Activated B cell treated with CpG ODN at 0.5 μM for 24 hours (primary cell): ENCODE data around the gene CDC42EP1. TPM values are rescaled to one million over a fixed set of nuclear protein-coding genes. Genes with fewer than 3 reads are reported as not detected.

Source experiments
- ATAC-seq: fragments of 200-7000 bp; cut with Tn5 transposase; one replicate; pipeline ENCODE4 v1.10.0; 2021; ENCODE audit warnings: low read depth, mild to moderate bottlenecking, moderate library complexity
- CTCF ChIA-PET: fragments of 350-600 bp; sonication (Branson Sonifier 250); formaldehyde crosslinking; loops from one replicate; lab custom pipeline; 2021; ENCODE audit warnings: antibody characterized with exemption; lab: Charles Lee
- POLR2A ChIA-PET: fragments of 350-600 bp; sonication (Branson Sonifier 250); formaldehyde crosslinking; loops from one replicate; lab custom pipeline; 2021; ENCODE audit warnings: antibody characterized with exemption; lab: Charles Lee
- DNase-seq: peaks from one replicate; pipeline ENCODE4 v3.0.0; 2022
- H3K27ac Mint-ChIP-seq: one replicate; pipeline ENCODE4 v1.8.0; 2020; ENCODE audit warnings: mixed read lengths
- H3K27me3 Mint-ChIP-seq: one replicate; pipeline ENCODE4 v1.8.0; 2021; ENCODE audit warnings: mixed read lengths
- H3K36me3 Mint-ChIP-seq: one replicate; pipeline ENCODE4 v1.8.0; 2021; ENCODE audit warnings: low read depth, mixed read lengths
- H3K4me1 Mint-ChIP-seq: one replicate; pipeline ENCODE4 v1.8.0; 2021; ENCODE audit warnings: mixed read lengths
- H3K4me3 Mint-ChIP-seq: one replicate; pipeline ENCODE4 v1.8.0; 2020; ENCODE audit warnings: mild to moderate bottlenecking, mixed read lengths
- H3K9me3 Mint-ChIP-seq: one replicate; pipeline ENCODE4 v1.8.0; 2020; ENCODE audit warnings: mixed read lengths
- intact Hi-C: fragments of 100-400 bp; cut with micrococcal nuclease; formaldehyde crosslinking; loops from one replicate; pipeline ENCODE4 v1.15.1; 2024
- total RNA-seq: library from RNA; stranded (reverse); gene quantifications from 2 replicates; pipeline ENCODE4 v1.2.3, GENCODE V29; 2022
- TF ChIP-seq, protein P1 (sequence below): fragments of 200-600 bp; IDR thresholded peaks from one replicate; pipeline ENCODE4 v1.8.0; 2022; ENCODE audit warnings: antibody characterized with exemption, mild to moderate bottlenecking

The CDC42EP1 gene
- total RNA-seq, 1 donor from 2014 or later = not detected

DNA sequence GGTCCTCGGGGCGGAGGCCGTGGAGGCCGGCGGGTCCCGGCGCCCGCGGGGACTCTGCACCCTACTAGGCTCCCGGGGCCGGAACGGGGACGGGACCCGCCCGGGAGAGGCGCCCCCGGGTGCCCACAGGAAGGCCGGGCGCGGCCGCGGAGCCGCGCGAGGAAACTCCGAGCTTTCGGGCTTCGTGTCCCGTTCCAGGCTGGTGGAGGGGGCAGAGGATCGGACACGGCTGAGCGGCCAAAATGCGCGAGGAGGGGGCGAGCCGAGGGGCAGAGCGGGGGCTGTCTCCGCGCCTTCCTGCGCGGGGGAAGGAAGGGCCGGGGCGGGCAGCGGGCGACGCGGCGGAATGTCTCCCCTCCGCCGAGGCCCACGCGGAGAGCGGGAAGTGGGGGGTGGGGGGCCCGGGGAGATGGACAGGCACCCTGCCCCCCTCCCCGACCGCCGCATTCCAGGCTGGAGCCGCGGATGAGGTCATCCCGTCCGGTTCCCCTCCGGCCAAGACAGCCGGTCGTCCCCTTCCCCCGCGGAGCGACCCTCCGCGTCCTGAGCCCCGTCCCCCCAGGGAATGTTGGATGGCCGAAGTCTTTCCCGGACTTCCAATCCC, 430 bp downstream of the CDC42EP1 start:
- no peak for ATAC-seq
- DNase-seq = peak; percentile 30
- Mint-ChIP-seq H3K4me3 (peak overlapping the region; percentile 65), H3K9me3 (no peaks in the 10 kb centered on the region), H3K27ac (no peak overlapping the region), H3K27me3 (peaks cover 39% of the 10 kb centered on the region), H3K36me3 (no peaks in the 10 kb centered on the region), H3K4me1 (peaks cover 17% of the 10 kb centered on the region)
- POLR2A ChIA-PET = interaction anchor here (1.0 kb wide), 1 partner anchor 48 kb away, joined by 5 read pairs; the partner anchor contains the start of gene GGA1
- CTCF ChIA-PET = interaction anchor here (11.7 kb wide), 1 partner anchor 16 kb away, joined by 255 read pairs; no protein-coding TSS in a partner anchor
- intact Hi-C loops = no loop called here
- TF ChIP-seq, protein P1, sequence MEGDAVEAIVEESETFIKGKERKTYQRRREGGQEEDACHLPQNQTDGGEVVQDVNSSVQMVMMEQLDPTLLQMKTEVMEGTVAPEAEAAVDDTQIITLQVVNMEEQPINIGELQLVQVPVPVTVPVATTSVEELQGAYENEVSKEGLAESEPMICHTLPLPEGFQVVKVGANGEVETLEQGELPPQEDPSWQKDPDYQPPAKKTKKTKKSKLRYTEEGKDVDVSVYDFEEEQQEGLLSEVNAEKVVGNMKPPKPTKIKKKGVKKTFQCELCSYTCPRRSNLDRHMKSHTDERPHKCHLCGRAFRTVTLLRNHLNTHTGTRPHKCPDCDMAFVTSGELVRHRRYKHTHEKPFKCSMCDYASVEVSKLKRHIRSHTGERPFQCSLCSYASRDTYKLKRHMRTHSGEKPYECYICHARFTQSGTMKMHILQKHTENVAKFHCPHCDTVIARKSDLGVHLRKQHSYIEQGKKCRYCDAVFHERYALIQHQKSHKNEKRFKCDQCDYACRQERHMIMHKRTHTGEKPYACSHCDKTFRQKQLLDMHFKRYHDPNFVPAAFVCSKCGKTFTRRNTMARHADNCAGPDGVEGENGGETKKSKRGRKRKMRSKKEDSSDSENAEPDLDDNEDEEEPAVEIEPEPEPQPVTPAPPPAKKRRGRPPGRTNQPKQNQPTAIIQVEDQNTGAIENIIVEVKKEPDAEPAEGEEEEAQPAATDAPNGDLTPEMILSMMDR = no peak

DNA sequence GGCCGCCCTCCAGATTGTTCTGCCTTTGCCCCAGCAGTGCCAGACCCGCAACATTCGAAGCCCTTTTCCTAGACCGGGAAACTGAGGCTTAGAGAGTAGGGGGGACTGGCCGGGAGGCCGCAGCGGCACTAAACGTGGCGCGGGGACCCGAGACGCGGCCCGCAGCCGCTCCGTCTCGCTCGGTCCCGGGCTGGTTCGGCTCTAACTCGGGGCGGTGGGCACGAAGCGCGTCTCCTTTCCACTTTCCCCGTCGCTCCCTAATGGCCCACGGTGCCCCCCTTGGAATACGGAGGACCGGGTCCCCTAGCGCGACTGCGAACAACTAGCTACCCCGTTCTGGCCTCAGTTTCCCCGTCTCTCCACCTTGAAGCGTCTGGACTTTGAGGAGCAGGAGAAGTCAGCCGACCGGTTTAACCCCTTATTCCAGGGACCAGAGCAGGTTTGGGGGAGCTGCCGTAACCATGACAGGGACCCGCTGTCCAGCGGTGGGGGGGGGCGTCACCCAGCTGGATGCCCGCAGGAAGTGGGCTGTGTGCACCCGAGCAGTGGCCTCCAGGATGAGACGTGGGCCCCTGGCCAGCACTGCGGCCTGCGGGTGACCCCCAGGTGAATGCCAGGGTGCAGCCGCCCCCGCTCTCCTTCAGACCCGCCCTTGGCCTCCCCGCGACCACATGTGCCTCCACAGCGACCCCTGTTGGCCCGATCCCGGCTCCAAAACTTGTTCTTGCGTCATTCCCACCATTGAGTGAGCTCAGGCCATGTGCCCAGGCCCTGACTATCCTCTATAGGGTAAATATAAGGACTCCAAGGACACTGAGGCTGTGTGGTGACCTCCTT, 1.1 kb downstream of the CDC42EP1 start:
- Mint-ChIP-seq H3K9me3 (no peaks in the 10 kb centered on the region), H3K4me3 (peak overlapping the region; percentile 55), H3K27me3 (peaks cover 36% of the 10 kb centered on the region), H3K4me1 (peaks cover 22% of the 10 kb centered on the region), H3K36me3 (no peaks in the 10 kb centered on the region), H3K27ac (no peak overlapping the region)
- DNase-seq (peak; percentile 70), ATAC-seq (peak; percentile 51)
- CTCF ChIA-PET = interaction anchor here (0.8 to 11.7 kb wide), 6 partner anchors 17 to 90 kb away, joined by 3 to 255 read pairs (median 4); no protein-coding TSS in a partner anchor
- intact Hi-C loops = no loop called here
- POLR2A ChIA-PET = interaction anchor here (0.5 to 1.0 kb wide), 2 partner anchors 8 to 47 kb away, joined by 3 to 5 read pairs; partner anchors contain the start of gene GGA1
- TF ChIP-seq, protein P1 = no peak

DNA sequence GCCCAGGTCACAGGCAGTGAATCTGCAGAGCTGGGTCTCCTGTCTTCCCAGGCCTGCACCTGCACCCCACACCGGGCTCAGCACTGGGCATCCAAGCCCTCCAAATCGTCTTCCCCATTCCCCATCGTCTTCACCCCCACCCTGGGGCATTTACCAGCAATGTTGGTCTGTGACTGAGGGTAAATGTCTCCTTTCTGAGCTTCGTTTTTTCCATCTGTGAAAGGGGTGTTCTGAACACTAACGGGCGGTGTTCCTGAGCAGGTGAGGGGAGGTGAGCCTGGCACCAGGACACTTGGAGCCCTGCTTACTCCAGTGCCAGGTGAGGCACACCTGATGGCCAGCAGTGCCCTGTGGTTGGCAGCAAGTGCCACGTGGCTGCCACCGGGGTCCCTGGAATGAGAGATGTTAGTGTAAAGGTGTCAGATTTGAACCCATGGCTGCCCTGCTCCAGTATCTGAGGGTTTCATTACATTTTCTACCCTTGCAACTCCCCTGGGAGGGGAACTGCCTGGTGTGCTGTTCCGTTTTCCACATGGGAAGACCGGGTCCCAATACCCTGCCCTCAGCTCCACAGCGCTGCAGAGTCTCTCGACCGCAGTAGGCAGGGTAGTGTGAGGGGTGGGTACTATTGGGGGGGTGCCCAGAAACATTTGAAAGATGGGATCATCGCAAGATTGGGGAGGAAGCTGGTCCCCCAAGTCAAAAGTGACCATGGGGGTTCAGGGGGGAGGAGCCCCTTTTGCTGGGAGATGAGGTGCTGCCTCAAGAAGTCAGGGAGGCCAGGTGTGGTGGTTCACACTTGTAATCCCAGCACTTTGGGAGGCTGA, 2.0 kb downstream of the CDC42EP1 start:
- DNase-seq (no peak), ATAC-seq (no peak)
- peaks cover 31% of the 10 kb centered on the region for H3K4me1 Mint-ChIP-seq
- CTCF ChIA-PET = interaction anchor here (0.8 to 11.7 kb wide), 7 partner anchors 18 to 91 kb away, joined by 3 to 255 read pairs (median 4); no protein-coding TSS in a partner anchor
- POLR2A ChIA-PET = interaction anchor here (0.5 kb wide), 1 partner anchor 7 kb away, joined by 3 read pairs; no protein-coding TSS in a partner anchor
- no peaks in the 10 kb centered on the region for H3K36me3 Mint-ChIP-seq
- peak overlapping the region; percentile 48 for H3K4me3 Mint-ChIP-seq
- TF ChIP-seq, protein P1 = no peak
- no peaks in the 10 kb centered on the region for H3K9me3 Mint-ChIP-seq
- peaks cover 30% of the 10 kb centered on the region for H3K27me3 Mint-ChIP-seq
- no peak overlapping the region for H3K27ac Mint-ChIP-seq
- intact Hi-C loops = no loop called here

DNA sequence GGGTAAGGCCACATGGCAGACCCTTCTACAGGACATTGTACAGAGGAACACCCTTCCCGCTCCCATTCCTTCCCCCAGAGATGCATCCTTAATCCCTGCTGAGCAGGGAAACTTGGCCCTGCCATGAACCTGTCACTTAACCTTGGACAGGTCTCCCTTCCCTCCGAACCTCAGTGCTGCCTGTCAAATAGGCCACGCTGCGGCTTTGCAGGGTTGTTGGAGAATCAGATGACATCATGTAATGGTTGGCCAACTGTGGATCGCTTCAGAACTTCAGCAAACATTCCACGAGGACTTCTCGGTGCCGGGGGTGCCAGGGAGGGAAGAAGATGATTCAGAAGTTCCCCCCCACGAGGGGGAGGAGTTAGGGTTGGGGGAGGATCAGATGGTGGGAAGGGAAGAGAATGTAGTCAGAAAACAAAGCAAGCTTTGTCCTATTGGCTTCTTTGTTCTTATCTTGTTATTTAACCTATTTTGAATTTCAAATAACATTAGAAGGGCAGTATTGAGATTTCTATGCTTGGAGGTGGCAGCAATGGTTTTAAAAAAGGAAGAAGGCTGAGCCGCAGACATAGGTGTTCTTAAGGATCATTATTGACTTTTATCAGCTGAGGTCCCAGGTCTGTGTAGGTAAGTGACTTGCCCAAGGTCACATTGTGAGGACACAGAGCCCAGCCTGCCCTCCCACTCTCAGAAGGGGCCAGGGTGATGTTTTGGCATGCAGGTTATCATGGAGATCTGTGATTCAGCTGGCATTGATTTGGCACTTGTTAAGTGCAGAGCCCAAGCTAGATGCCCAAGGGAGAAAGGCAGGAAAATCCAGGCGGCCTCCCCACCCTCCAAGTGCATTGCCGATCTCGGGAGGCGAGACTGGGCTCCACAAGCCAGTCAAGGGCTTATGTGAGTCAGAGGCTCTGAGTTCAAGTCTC, 3.1 kb downstream of the CDC42EP1 start:
- H3K27me3 Mint-ChIP-seq = peaks cover 27% of the 10 kb centered on the region
- DNase-seq (no peak), ATAC-seq (no peak)
- TF ChIP-seq, protein P1 = no peak
- no peaks in the 10 kb centered on the region for H3K36me3 Mint-ChIP-seq
- ChIA-PET POLR2A (no interaction called here), CTCF (interaction anchor here (1.5 to 11.7 kb wide), 3 partner anchors 19 to 91 kb away, joined by 6 to 255 read pairs (median 7); no protein-coding TSS in a partner anchor)
- no peaks in the 10 kb centered on the region for H3K9me3 Mint-ChIP-seq
- intact Hi-C loops = no loop called here
- peak overlapping the region; percentile 22 for H3K27ac Mint-ChIP-seq
- peaks cover 34% of the 10 kb centered on the region for H3K4me1 Mint-ChIP-seq
- H3K4me3 Mint-ChIP-seq = no peak overlapping the region
